Glutamatergic neuron (in vitro differentiated cells): ENCODE results near the gene FAM222B. TPM values are rescaled to one million over a fixed set of nuclear protein-coding genes. Genes with fewer than 3 reads are reported as not detected.
"Not testable (repeated sequence)": the region's sequence is repeated elsewhere in the genome, so short reads cannot be mapped to it uniquely, and the experiment has no call there.

Experiments
- DNase-seq: peaks from one replicate; pipeline ENCODE4 v3.0.0; 2022
- H3K27ac Mint-ChIP-seq: one replicate; pipeline ENCODE4 v1.8.0; 2020; ENCODE audit warnings: mild to moderate bottlenecking, mixed read lengths, inconsistent platforms; ENCODE audit not compliant: unreplicated experiment
- H3K27me3 Mint-ChIP-seq: one replicate; pipeline ENCODE4 v1.8.0; 2020; ENCODE audit warnings: mild to moderate bottlenecking, moderate library complexity, mixed read lengths, inconsistent platforms; ENCODE audit not compliant: unreplicated experiment
- H3K36me3 Mint-ChIP-seq: one replicate; pipeline ENCODE4 v1.8.0; 2020; ENCODE audit warnings: mild to moderate bottlenecking, mixed read lengths, inconsistent platforms; ENCODE audit not compliant: unreplicated experiment
- H3K4me1 Mint-ChIP-seq: one replicate; pipeline ENCODE4 v1.8.0; 2020; ENCODE audit warnings: mild to moderate bottlenecking, low read depth, mixed read lengths, inconsistent platforms; ENCODE audit not compliant: unreplicated experiment
- H3K4me3 Mint-ChIP-seq: one replicate; pipeline ENCODE4 v1.8.0; 2020; ENCODE audit warnings: mild to moderate bottlenecking, mixed read lengths, inconsistent platforms; ENCODE audit not compliant: unreplicated experiment
- H3K9me3 Mint-ChIP-seq: one replicate; pipeline ENCODE4 v1.8.0; 2020; ENCODE audit warnings: mild to moderate bottlenecking, moderate library complexity, mixed read lengths, inconsistent platforms; ENCODE audit not compliant: unreplicated experiment
- total RNA-seq: library from RNA; stranded (reverse); fragmentation: NEBNext Ultra II Directional; extraction: Animal tissue kit (Norgen Biotek cat#: 25700); gene quantifications from one replicate; pipeline ENCODE4 v1.2.1, GENCODE V29; 2021; ENCODE audit not compliant: unreplicated experiment
- TF ChIP-seq, protein P1 (sequence below): fragments of 200-600 bp; sonication (generic); IDR thresholded peaks from one replicate; pipeline ENCODE4 v1.5.0; 2021; ENCODE audit not compliant: partially characterized antibody, unreplicated experiment

Gene FAM222B
- total RNA-seq, 1 donor from 2014 or later, result 44.0 TPM

DNA sequence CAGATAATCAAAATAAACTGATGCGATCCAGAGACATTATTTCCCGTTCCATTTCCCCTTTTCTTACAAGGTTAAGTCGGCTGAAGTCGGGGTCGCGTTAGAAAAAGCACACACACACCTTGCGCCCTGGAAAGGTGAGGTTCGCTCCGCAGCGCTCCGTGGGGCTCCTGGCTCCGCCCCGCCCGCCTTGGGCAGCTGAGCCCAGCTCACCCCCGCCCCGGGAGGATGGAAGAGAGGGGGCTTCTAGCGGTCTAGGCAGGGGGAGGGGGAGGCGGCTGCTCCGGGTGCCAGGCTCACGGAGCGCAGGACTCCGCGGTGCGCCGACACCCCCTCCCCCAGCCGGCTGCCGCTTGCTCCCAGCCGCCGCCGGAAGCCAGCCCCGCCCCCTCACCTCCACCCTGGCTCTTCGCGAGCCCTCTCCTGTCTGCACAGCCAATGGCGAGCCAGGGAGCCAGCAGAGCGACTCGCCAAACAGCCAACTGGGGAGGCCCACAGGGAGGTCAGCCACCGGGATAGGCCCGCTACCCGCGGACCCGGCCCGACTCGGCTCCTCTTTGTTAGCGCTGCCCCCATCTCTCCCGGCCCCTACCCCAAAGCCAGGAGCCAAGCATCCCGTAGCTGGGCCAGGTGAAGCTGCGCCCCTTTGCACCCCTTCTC lies 30.4 kb downstream of the FAM222B start:
- Mint-ChIP-seq H3K36me3 (no peaks in the 10 kb centered on the region), H3K4me3 (peak overlapping the region; percentile 93), H3K9me3 (no peaks in the 10 kb centered on the region), H3K27me3 (peaks cover 2% of the 10 kb centered on the region), H3K27ac (peak overlapping the region; percentile 98), H3K4me1 (peaks cover 21% of the 10 kb centered on the region)
- TF ChIP-seq, protein P1, sequence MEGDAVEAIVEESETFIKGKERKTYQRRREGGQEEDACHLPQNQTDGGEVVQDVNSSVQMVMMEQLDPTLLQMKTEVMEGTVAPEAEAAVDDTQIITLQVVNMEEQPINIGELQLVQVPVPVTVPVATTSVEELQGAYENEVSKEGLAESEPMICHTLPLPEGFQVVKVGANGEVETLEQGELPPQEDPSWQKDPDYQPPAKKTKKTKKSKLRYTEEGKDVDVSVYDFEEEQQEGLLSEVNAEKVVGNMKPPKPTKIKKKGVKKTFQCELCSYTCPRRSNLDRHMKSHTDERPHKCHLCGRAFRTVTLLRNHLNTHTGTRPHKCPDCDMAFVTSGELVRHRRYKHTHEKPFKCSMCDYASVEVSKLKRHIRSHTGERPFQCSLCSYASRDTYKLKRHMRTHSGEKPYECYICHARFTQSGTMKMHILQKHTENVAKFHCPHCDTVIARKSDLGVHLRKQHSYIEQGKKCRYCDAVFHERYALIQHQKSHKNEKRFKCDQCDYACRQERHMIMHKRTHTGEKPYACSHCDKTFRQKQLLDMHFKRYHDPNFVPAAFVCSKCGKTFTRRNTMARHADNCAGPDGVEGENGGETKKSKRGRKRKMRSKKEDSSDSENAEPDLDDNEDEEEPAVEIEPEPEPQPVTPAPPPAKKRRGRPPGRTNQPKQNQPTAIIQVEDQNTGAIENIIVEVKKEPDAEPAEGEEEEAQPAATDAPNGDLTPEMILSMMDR, result no peak
- DNase-seq, result peak; percentile 99

DNA sequence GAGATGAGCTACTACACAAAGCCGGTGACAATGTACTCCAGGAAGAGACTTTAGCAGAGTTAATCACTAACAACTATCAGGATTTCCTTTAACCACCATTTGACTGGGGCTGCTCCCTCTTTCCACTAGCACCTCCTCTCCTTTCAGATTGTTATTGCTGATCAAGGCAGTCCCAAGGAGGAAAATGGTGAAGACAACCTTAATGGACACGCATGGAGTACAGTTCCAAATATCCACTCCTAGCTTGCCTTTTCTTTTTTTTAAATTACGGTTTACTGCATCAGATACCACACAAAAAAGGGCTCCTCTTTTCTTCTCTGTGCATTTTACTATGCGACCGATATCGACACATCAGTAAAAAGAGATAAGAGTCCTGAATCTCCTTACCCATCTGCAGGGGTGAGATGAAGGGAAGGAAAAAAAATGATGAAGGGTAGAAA lies 30.9 kb downstream of the FAM222B start:
- Mint-ChIP-seq H3K27me3 (peaks cover 2% of the 10 kb centered on the region), H3K4me1 (peaks cover 21% of the 10 kb centered on the region), H3K4me3 (peak overlapping the region; percentile 93), H3K27ac (peak overlapping the region; percentile 91), H3K9me3 (no peaks in the 10 kb centered on the region), H3K36me3 (no peaks in the 10 kb centered on the region)
- no peak for DNase-seq
- TF ChIP-seq, protein P1, result no peak

DNA sequence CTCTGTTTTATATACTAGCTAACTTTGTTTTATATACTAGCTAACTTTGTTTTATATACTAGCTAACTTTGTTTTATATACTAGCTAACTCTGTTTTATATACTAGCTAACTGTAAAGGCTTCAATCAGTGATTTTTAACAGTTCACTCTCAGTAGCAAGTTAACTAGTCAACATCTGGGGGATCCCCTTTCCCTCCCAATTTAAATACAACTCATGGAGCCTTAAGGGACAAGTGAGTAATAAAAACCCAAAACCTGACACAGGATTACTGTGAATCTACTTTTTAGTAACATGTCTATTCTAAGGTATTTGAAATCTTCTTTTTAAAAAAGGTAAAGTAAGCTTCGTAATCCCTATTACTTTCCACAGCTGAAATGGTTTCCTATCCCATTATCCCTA lies 32.2 kb downstream of the FAM222B start:
- Mint-ChIP-seq H3K4me1 (peaks cover 21% of the 10 kb centered on the region), H3K27ac (no peak overlapping the region), H3K36me3 (no peaks in the 10 kb centered on the region), H3K9me3 (no peaks in the 10 kb centered on the region), H3K27me3 (peaks cover 2% of the 10 kb centered on the region), H3K4me3 (peak overlapping the region; percentile 34)
- TF ChIP-seq, protein P1, result no peak
- DNase-seq, result no peak

DNA sequence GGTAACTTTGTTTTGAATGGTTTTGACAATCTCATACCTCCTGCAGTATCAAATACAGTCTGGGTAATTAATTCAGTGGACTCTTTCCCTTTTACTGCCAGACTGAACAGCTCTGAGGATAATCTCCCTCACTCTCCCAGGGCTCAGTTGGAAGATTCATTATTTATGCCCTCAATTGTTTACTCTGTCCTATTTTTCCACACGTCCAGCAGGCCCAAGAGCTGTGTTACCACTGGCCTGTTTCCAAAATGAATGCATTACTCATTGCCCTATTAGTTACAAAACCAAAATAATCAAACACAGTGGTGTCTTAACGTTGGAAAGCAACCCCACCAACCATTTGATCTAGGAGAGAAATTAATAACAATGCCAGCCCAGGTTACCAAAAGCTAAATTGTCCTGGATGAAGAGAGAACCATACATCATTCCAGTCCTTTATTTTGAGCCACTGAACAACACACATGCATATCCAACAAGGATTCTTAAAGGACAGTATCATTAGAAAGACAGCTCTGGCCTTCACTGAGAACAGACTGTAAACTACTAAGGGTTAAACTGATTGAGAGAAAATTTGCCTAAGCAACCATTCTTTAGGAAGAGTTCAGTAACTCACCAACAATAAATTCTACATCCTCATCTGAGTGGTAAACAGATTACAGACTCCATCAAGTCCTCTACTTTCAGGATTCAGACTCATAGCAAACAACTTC lies 34.5 kb downstream of the FAM222B start:
- DNase-seq, result no peak
- Mint-ChIP-seq H3K9me3 (no peaks in the 10 kb centered on the region), H3K4me3 (peak overlapping the region; percentile 59), H3K4me1 (peaks cover 21% of the 10 kb centered on the region), H3K36me3 (no peaks in the 10 kb centered on the region), H3K27ac (peak overlapping the region; percentile 67), H3K27me3 (peaks cover 2% of the 10 kb centered on the region)
- TF ChIP-seq, protein P1, result no peak

DNA sequence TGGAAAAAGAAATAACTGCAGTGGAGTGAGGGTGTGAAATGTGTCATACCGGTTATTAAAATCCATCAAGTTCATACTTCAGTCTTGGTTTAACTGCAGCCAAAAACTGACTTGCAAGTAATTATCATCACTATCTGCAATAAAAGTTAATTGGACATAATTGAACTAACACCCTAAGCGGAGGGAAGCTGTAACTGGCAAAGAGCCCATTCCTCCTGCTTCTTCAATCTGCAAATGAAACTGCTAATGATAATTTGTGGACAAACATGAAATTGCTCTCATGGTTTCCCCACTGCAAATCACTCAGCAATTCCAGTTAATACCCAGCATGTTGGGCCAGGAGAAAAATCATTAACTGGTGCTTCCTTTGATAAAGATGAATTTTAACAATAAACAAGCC lies 46.5 kb downstream of the FAM222B start:
- no peaks in the 10 kb centered on the region for H3K4me1 Mint-ChIP-seq
- no peak overlapping the region for H3K27ac Mint-ChIP-seq
- no peak for DNase-seq
- peaks cover 2% of the 10 kb centered on the region for H3K9me3 Mint-ChIP-seq
- no peaks in the 10 kb centered on the region for H3K27me3 Mint-ChIP-seq
- no peaks in the 10 kb centered on the region for H3K36me3 Mint-ChIP-seq
- TF ChIP-seq, protein P1, result no peak
- H3K4me3 Mint-ChIP-seq, result no peak overlapping the region

DNA sequence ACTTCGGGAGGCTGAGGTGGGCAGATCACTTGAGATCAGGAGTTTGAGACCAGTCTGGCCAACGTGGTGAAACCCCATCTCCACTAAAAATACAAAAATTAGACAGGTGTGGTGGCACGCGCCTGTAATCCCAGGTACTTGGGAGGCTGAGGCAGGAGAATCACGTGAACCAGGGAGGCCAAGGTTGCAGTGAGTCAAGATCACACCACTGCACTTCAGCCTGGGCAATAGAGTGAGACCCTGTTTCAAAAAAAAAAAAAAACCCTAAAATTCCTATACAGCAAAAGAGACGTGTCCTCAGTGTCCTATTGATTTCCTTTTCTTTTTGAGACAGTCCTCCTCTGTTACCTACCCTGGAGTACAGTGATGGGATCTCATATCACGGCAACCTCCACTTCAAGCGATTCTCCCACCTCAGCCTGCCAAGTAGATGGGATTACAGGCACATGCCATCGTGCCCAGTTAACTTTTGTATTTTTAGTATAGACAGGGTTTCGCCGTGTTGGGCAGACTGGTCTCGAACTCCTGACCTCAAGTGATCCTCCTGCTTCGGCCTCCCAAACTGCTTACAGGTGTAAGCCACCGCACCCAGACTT lies 47.6 kb downstream of the FAM222B start:
- H3K9me3 Mint-ChIP-seq, H3K27ac Mint-ChIP-seq, DNase-seq, H3K36me3 Mint-ChIP-seq, H3K27me3 Mint-ChIP-seq, H3K4me1 Mint-ChIP-seq, H3K4me3 Mint-ChIP-seq: not testable (repeated sequence)
